WTC11 (cell line): ENCODE measurements around the gene PDE11A.
A peak's percentile ranks its signal among the peaks of the same experiment; 100 is the strongest.

ENCODE experiments used
- CBFB ChIP-seq: sonication (generic); formaldehyde crosslinking; IDR thresholded peaks from 2 replicates; pipeline ENCODE4 v1.8.1; 2022; ENCODE audit warnings: mild to moderate bottlenecking, low read depth, missing genetic modification reagents
- CDX4 ChIP-seq: fragments of 250-450 bp; sonication (Bioruptor Pico); IDR thresholded peaks from 2 replicates; pipeline ENCODE4 v1.9.0; 2021; ENCODE audit warnings: moderate library complexity, mild to moderate bottlenecking, inconsistent platforms, borderline replicate concordance
- CTCF ChIP-seq: fragments of 200-600 bp; IDR thresholded peaks from 2 replicates; pipeline ENCODE4 v1.8.0; 2022; ENCODE audit warnings: antibody characterized with exemption
- ELF4 ChIP-seq: sonication (generic); formaldehyde crosslinking; IDR thresholded peaks from 2 replicates; pipeline ENCODE4 v1.8.1; 2022; ENCODE audit warnings: low read depth, mild to moderate bottlenecking, moderate library complexity, missing genetic modification reagents
- GABPB1 ChIP-seq: sonication (generic); formaldehyde crosslinking; IDR thresholded peaks from 2 replicates; pipeline ENCODE4 v1.8.1; 2023; ENCODE audit warnings: mild to moderate bottlenecking, missing genetic modification reagents
- HMGA2 ChIP-seq: fragments of 250-450 bp; sonication (Bioruptor Pico); IDR thresholded peaks from 2 replicates; pipeline ENCODE4 v1.4.0; 2021; ENCODE audit warnings: mild to moderate bottlenecking, moderate library complexity
- JUN ChIP-seq: sonication (generic); formaldehyde crosslinking; IDR thresholded peaks from 2 replicates; pipeline ENCODE4 v1.8.0; 2023; ENCODE audit warnings: mild to moderate bottlenecking, missing genetic modification reagents
- NFE2L1 ChIP-seq: sonication (generic); formaldehyde crosslinking; IDR thresholded peaks from 2 replicates; pipeline ENCODE4 v1.8.1; 2023; ENCODE audit warnings: missing genetic modification reagents
- NR1H2 ChIP-seq: sonication (generic); formaldehyde crosslinking; IDR thresholded peaks from 2 replicates; pipeline ENCODE4 v1.9.0; 2021; ENCODE audit warnings: mild to moderate bottlenecking, moderate library complexity, missing genetic modification reagents
- ZNF138 ChIP-seq: sonication (generic); formaldehyde crosslinking; conservative IDR thresholded peaks from 2 replicates; pipeline ENCODE4 v1.8.1; 2022; ENCODE audit warnings: mild to moderate bottlenecking, moderate library complexity, missing genetic modification reagents
- ZNF263 ChIP-seq: sonication (generic); formaldehyde crosslinking; IDR thresholded peaks from 2 replicates; pipeline ENCODE4 v1.8.1; 2022; ENCODE audit warnings: low read depth, mild to moderate bottlenecking, moderate library complexity, missing genetic modification reagents

GRCh38 chr2:177970670-177971454 lies 101.7 kb downstream of the PDE11A start:
- TF ChIP-seq NFE2L1 (CRISPR knock-in tag) (no peak), CTCF (no peak), ELF4 (CRISPR knock-in tag) (no peak), ZNF263 (no peak), NR1H2 (CRISPR knock-in tag) (no peak), CDX4 (CRISPR knock-in tag) (no peak), HMGA2 (CRISPR knock-in tag) (no peak), GABPB1 (peak; percentile 57; the same call in 1 of the 2 replicates), JUN (CRISPR knock-in tag) (no peak), CBFB (CRISPR knock-in tag) (no peak), ZNF138 (CRISPR knock-in tag) (no peak)
